ENCODE measurements around the gene MAGI3. TPM values are rescaled to one million over a fixed set of nuclear protein-coding genes. Genes with fewer than 3 reads are reported as not detected.

The MAGI3 gene
- polyA plus RNA-seq, 1 donor from 2014 or later, result 10.8 TPM

GRCh38 chr1:113396102-113396501 lies 5.8 kb downstream of the MAGI3 start:
- Histone ChIP-seq H3K27ac (ENCODE audit: low read length) (no peak overlapping the region), H2AFZ (ENCODE audit: low read depth, low read length) (no peak overlapping the region), H3K9ac (ENCODE audit: low read length) (no peak overlapping the region), H3F3A (ENCODE audit: insufficient read depth, low read length, poor library complexity, severe bottlenecking) (no peaks in the 10 kb centered on the region), H3K79me2 (replicated peaks; ENCODE audit: insufficient read depth, low read length) (peaks cover 84% of the 10 kb centered on the region), H3K4me3 (ENCODE audit: low read length) (no peak overlapping the region), H4K20me1 (ENCODE audit: insufficient read depth) (peaks cover 4% of the 10 kb centered on the region), H3K9me2 (ENCODE audit: insufficient read depth, low read length) (no peaks in the 10 kb centered on the region), H3K36me3 (ENCODE audit: insufficient read depth, low read length) (no peaks in the 10 kb centered on the region), H3K9me3 (ENCODE audit: low read length) (no peaks in the 10 kb centered on the region), H3K27me3 (ENCODE audit: insufficient read depth, low read depth, low read length) (no peaks in the 10 kb centered on the region), H3K4me2 (ENCODE audit: low read length) (no peak overlapping the region)
- TF ChIP-seq EZH2 (IDR thresholded peaks at IDR 0.05; ENCODE audit: borderline replicate concordance, insufficient read depth, low read length, poor library complexity, severe bottlenecking), result no peak
- TF ChIP-seq CTCF (IDR thresholded peaks at IDR 0.05; ENCODE audit: poor library complexity, severe bottlenecking), result no peak
- TF ChIP-seq MXI1 (conservative IDR thresholded peaks at IDR 0.05; ENCODE audit: poor library complexity, severe bottlenecking), result no peak
- no peak for TF ChIP-seq TAF1 (IDR thresholded peaks at IDR 0.05; ENCODE audit: low read depth)

GRCh38 chr1:113396585-113396984 lies 6.3 kb downstream of the MAGI3 start:
- Histone ChIP-seq H2AFZ (ENCODE audit: low read depth, low read length) (no peak overlapping the region), H3K36me3 (ENCODE audit: insufficient read depth, low read length) (no peaks in the 10 kb centered on the region), H3F3A (ENCODE audit: insufficient read depth, low read length, poor library complexity, severe bottlenecking) (no peaks in the 10 kb centered on the region), H3K9ac (ENCODE audit: low read length) (no peak overlapping the region), H3K9me3 (ENCODE audit: low read length) (no peaks in the 10 kb centered on the region), H4K20me1 (ENCODE audit: insufficient read depth) (peaks cover 4% of the 10 kb centered on the region), H3K27ac (ENCODE audit: low read length) (no peak overlapping the region), H3K79me2 (replicated peaks; ENCODE audit: insufficient read depth, low read length) (peaks cover 82% of the 10 kb centered on the region), H3K4me3 (ENCODE audit: low read length) (no peak overlapping the region), H3K4me2 (ENCODE audit: low read length) (no peak overlapping the region), H3K27me3 (ENCODE audit: insufficient read depth, low read depth, low read length) (no peaks in the 10 kb centered on the region), H3K9me2 (ENCODE audit: insufficient read depth, low read length) (no peaks in the 10 kb centered on the region)
- TF ChIP-seq REST (IDR thresholded peaks at IDR 0.05; ENCODE audit: borderline replicate concordance), result no peak
- no peak for TF ChIP-seq EP300 (conservative IDR thresholded peaks at IDR 0.05; ENCODE audit: poor library complexity, severe bottlenecking)
- no peak for TF ChIP-seq EZH2 (IDR thresholded peaks at IDR 0.05; ENCODE audit: borderline replicate concordance, insufficient read depth, low read length, poor library complexity, severe bottlenecking)
- no peak for TF ChIP-seq CTCF (IDR thresholded peaks at IDR 0.05; ENCODE audit: poor library complexity, severe bottlenecking)

All from neural cell (in vitro differentiated cells).